GM19025 (cell line): ENCODE results near the gene DSC3.

Source experiments
- ATAC-seq: cut with Tn5 transposase; IDR thresholded peaks from one replicate; pipeline ENCODE4 v1.9.1; 2021; ENCODE audit warnings: mild to moderate bottlenecking, low read depth, moderate library complexity; ENCODE audit not compliant: unreplicated experiment

Gene DSC3

GRCh38 chr18:31042406-31043181 lies at the start of gene DSC3:
Gene DSC3 (minus strand): TSS chr18:31042742. CDS start chr18:31042660, 82 bp downstream.
- ATAC-seq, result no peak

- no peak for ATAC-seq
Observed at GRCh38 chr18:31091350-31091749, 48.8 kb upstream of the DSC3 start.

- ATAC-seq, result no peak
Observed at GRCh38 chr18:31088532-31088931, 46.0 kb upstream of the DSC3 start.

GRCh38 chr18:31079973-31080372 lies 37.4 kb upstream of the DSC3 start:
- ATAC-seq, result no peak

- ATAC-seq, result no peak
Observed at GRCh38 chr18:31077878-31078277, 35.3 kb upstream of the DSC3 start.

GRCh38 chr18:31072175-31072574 lies 29.6 kb upstream of the DSC3 start:
- ATAC-seq, result no peak

- no peak for ATAC-seq
Observed at GRCh38 chr18:31070206-31070605, 27.7 kb upstream of the DSC3 start.

GRCh38 chr18:31066266-31066665 lies 23.7 kb upstream of the DSC3 start:
- no peak for ATAC-seq

GRCh38 chr18:31065036-31065773 lies 22.7 kb upstream of the DSC3 start:
- no peak for ATAC-seq

DNA sequence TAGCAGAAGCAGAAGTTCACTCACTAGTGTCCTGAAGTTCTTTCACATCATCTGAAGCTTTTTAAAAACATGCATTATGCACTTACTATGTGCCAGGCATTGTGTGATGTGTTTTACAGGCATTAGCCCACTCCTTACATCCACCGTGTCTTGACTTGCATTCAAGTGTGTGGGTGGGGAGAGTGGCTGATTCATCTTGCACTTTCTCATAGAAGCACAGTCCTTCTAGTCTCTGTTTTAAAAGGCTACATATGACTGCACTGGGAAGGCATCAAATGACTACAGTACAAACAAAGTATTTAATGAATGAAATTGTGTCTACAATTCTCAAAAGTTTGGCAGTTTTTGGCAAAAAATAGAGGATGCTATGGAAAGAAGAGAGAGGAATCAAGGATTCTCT lies 21.6 kb upstream of the DSC3 start:
- ATAC-seq, result peak; percentile 63

DNA sequence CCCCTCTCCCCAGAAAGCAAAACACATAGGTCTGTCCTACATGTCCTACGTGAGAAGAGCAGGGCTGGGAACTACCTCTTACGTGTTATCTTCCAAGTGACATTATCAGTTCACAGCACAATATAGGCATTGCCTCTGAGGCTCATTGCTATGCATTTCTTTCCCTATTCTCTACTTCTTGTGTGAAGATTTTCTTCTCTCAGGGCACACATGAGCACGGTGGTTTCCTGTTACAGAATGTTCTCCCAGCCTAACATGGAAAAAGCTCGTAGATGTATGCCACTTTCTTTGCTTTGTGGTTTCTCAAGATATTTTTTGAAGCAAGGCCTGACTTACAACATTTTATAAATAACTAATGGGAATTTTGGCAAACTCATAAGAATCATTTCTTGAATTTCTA lies 19.4 kb upstream of the DSC3 start:
- ATAC-seq, result no peak

- ATAC-seq, result no peak
Observed at GRCh38 chr18:31058897-31059296, 16.4 kb upstream of the DSC3 start.

DNA sequence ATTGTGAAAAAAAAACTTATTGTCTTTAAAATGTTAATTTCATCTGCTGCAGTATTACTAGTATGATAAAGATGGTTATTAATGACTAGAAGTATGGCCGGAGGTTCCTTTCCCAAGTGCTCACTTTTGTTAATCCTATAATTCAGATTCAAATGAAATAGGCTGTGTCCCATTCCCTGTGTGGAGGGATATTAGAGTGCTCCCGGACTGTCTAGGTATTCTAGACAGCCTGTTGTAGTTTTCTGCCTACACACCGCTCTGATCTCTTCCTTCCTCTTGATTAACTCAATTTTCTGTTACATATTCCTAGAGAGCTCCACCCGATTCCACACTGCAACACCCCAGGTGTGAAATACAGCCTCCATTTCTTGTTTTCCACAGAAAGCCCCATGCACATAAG lies 15.4 kb upstream of the DSC3 start:
- no peak for ATAC-seq

DNA sequence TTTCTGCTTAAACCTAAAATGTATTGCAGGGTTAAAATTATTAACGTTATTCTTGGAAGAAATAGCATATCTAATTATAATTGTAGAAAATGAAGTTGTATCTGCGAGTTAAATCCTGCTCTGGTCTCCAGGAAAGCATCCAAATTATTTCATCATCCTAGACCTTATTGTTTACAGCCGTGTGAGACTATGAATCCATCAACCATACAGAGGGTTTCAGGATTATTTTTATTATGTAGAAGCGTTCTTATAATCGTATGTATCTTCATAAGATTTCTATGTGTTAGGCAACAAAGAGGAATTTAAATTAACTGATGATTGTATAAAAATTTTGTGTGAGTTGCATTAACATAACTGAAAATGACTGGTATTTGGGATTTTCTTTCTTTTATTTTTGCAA lies 14.5 kb upstream of the DSC3 start:
- ATAC-seq, result no peak

DNA sequence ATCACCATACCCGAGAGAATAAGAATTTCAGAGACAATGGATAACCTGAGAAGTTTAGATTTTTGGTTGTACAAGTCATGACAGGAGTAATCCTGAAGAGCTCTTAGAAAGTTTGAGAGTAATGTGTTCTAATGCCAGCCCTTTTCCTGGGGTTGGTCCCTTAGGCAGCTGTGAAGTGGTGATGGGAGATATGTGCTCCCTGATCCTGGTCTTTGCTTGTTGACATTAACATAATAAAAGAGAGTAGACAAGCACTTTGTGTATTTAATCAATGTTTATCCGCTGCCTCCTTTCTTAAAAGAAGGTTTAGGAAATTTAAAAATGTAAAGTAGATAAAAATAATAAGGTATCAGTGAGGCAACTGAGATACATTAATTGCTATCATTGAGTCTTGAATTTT lies 13.8 kb upstream of the DSC3 start:
- no peak for ATAC-seq

DNA sequence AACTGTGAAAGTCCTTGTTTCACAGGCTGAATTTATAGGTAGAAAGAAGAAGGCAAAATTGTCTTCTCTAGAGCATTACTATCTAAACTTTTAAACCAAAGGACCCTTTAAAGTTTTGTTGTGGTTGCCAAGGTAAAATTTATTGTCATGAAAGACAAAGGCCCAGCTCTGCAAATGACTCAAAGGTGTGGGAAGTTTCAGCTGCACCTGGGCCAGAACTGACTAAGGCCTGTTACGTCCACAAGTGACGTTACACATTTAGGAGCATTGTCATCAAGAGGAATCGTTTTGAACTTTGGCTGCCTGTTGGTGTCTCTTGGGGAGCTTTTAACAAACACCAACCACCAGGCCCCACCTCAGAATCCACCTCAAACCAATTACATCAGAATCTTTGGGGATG lies 8.1 kb upstream of the DSC3 start:
- no peak for ATAC-seq

- ATAC-seq, result no peak
Observed at GRCh38 chr18:31049189-31049588, 6.6 kb upstream of the DSC3 start.

- ATAC-seq, result no peak
Observed at GRCh38 chr18:31048216-31048615, 5.7 kb upstream of the DSC3 start.

GRCh38 chr18:31046916-31047315 lies 4.4 kb upstream of the DSC3 start:
- ATAC-seq, result no peak

DNA sequence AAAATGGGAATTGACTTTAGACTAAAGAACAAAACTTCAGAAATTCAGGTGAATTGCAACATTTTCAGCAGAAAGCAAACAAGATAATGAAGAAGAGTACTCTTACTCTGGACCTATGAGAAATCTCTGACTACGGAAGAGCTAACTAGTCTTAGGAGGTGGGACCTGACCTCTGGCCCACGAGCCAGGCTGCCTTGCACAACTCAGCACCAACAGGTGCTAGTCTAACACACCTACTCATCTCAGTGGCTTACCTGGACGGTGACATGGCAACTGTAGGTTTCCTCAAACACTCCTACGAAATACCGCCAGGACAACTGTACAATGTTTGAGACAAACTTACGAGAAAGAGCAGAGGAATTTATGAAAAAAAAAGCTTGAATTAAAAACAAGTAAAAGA lies 3.1 kb upstream of the DSC3 start:
- no peak for ATAC-seq

GRCh38 chr18:31044926-31045325 lies 2.4 kb upstream of the DSC3 start:
- ATAC-seq, result no peak

GRCh38 chr18:31043709-31044108 lies 1.2 kb upstream of the DSC3 start:
- ATAC-seq, result no peak
